ENCODE measurements around the gene TDRD5.

The TDRD5 gene

GRCh38 chr1:179591592-179592580 lies at the start of gene TDRD5:
Gene TDRD5, plus strand, starts transcription at chr1:179591832. Its CDS starts 784 bp downstream, at chr1:179592616.
- no peak for DNase-seq (ENCODE audit: low spot score)

GRCh38 chr1:179545321-179545720 lies 46.3 kb upstream of the TDRD5 start:
- no peak for DNase-seq (ENCODE audit: low spot score)

- no peak for DNase-seq (ENCODE audit: low spot score)
Observed at GRCh38 chr1:179547021-179547535, 44.6 kb upstream of the TDRD5 start.

GRCh38 chr1:179548666-179549367 lies 42.8 kb upstream of the TDRD5 start:
- no peak for DNase-seq (ENCODE audit: low spot score)

GRCh38 chr1:179549368-179549700 lies 42.3 kb upstream of the TDRD5 start:
- DNase-seq (ENCODE audit: low spot score), result no peak

GRCh38 chr1:179550746-179551682 lies 40.6 kb upstream of the TDRD5 start:
- no peak for DNase-seq (ENCODE audit: low spot score)

GRCh38 chr1:179554427-179554826 lies 37.2 kb upstream of the TDRD5 start:
- DNase-seq (ENCODE audit: low spot score), result no peak

GRCh38 chr1:179558078-179558477 lies 33.6 kb upstream of the TDRD5 start:
- DNase-seq (ENCODE audit: low spot score), result no peak

GRCh38 chr1:179575497-179576314 lies 15.9 kb upstream of the TDRD5 start, which contains the start of gene NPHS2:
Gene NPHS2, minus strand, starts transcription at chr1:179575948. Its CDS starts 84 bp downstream, at chr1:179575864.
- no peak for DNase-seq (ENCODE audit: low spot score)

- DNase-seq (ENCODE audit: low spot score), result no peak
Observed at GRCh38 chr1:179576509-179576908, 15.1 kb upstream of the TDRD5 start.

- DNase-seq (ENCODE audit: low spot score), result no peak
Observed at GRCh38 chr1:179583771-179584320, 7.8 kb upstream of the TDRD5 start.

GRCh38 chr1:179586107-179586823 lies 5.4 kb upstream of the TDRD5 start:
- no peak for DNase-seq (ENCODE audit: low spot score)

- DNase-seq (ENCODE audit: low spot score), result no peak
Observed at GRCh38 chr1:179587336-179587735, 4.3 kb upstream of the TDRD5 start.

- no peak for DNase-seq (ENCODE audit: low spot score)
Observed at GRCh38 chr1:179588425-179589024, 3.1 kb upstream of the TDRD5 start.

GRCh38 chr1:179589509-179589908 lies 2.1 kb upstream of the TDRD5 start:
- no peak for DNase-seq (ENCODE audit: low spot score)

GRCh38 chr1:179590671-179591070 lies 961 bp upstream of the TDRD5 start:
- DNase-seq (ENCODE audit: low spot score), result no peak

GRCh38 chr1:179591253-179591591 lies 410 bp upstream of the TDRD5 start:
- DNase-seq (ENCODE audit: low spot score), result no peak

- no peak for DNase-seq (ENCODE audit: low spot score)
Observed at GRCh38 chr1:179598631-179599030, 7.0 kb downstream of the TDRD5 start.

- no peak for DNase-seq (ENCODE audit: low spot score)
Observed at GRCh38 chr1:179599623-179600249, 8.1 kb downstream of the TDRD5 start.

Data from hematopoietic multipotent progenitor cell treated with erythropoietin and hydrocortisone succinate and interleukin-3 and kit ligand, for 15 days (in vitro differentiated cells).